GM12878 (cell line): ENCODE results near the gene MYOM1. TPM values are rescaled to one million over a fixed set of nuclear protein-coding genes. Genes with fewer than 3 reads are reported as not detected.

Experiments
- ATAC-seq: fragments of 200-7000 bp; cut with Tn5 transposase; 3 replicates; pipeline ENCODE4 v1.9.1; 2020; ENCODE audit warnings: mild to moderate bottlenecking, moderate library complexity
- BruUV-seq: library from RNA; stranded (reverse); fragments of 400-500 nt; replicated peaks from 2 replicates; lab custom pipeline; 2021; lab: Mats Ljungman, UMichigan
- CTCF ChIA-PET: fragments of 300-600 bp; sonication (Branson Sonifier 250); formaldehyde crosslinking; extraction: SDS; loops from one replicate; lab custom pipeline; 2021; ENCODE audit warnings: inconsistent platforms; lab: Yijun Ruan, JAX
- POLR2A ChIA-PET: fragments of 350-600 bp; formaldehyde crosslinking; extraction: SDS; loops from one replicate; lab custom pipeline; 2021; ENCODE audit warnings: inconsistent platforms; lab: Charles Lee
- RAD21 ChIA-PET: fragments of 300-600 bp; sonication (Branson Sonifier 250); formaldehyde crosslinking; loops from one replicate; lab custom pipeline; 2023; ENCODE audit warnings: antibody characterized with exemption; ENCODE audit not compliant: unreplicated experiment; lab: Charles Lee
- SMC1A ChIA-PET: fragments of 300-600 bp; sonication (Branson Sonifier 250); formaldehyde crosslinking; loops from one replicate; lab custom pipeline; 2023; ENCODE audit not compliant: unreplicated experiment, uncharacterized antibody; lab: Charles Lee
- DNase-seq: peaks from one replicate; pipeline ENCODE4 v3.0.0-alpha.2; 2011; ENCODE audit warnings: low read depth, low spot score
- FAIRE-seq: peaks from 3 replicates; lab custom pipeline; 2011; peaks lifted over from hg19 to GRCh38; lab: Jason Lieb, UNC
- H2AFZ ChIP-seq: 2 replicates; pipeline ENCODE4 v1.6.0; 2011; ENCODE audit warnings: low read depth, low read length, control low read depth; ENCODE audit not compliant: control insufficient read depth
- H3K27ac ChIP-seq: 2 replicates; pipeline ENCODE4 v1.5.1; 2011; ENCODE audit warnings: control low read depth; ENCODE audit not compliant: control insufficient read depth, insufficient read depth
- H3K27me3 ChIP-seq, 2 experiments: replicated peaks in 1 of 2; 2 replicates each; pipeline versions ENCODE4 v1.6.0 to v1.6.1; 2011; ENCODE audit warnings: low read length in 1 of 2; ENCODE audit not compliant: control insufficient read depth in 2 of 2, insufficient read depth in 2 of 2
- H3K36me3 ChIP-seq, 2 experiments: 2 replicates each; pipeline ENCODE4 v1.5.1; 2011; ENCODE audit warnings: low read length in 1 of 2; ENCODE audit not compliant: control insufficient read depth in 2 of 2, insufficient read depth in 2 of 2
- H3K4me1 ChIP-seq: 2 replicates; pipeline ENCODE4 v1.6.1; 2011; ENCODE audit warnings: mild to moderate bottlenecking, low read length, moderate library complexity, mixed read lengths; ENCODE audit not compliant: control insufficient read depth, insufficient read depth
- H3K4me2 ChIP-seq: 2 replicates; pipeline ENCODE4 v1.6.0; 2011; ENCODE audit warnings: control low read depth; ENCODE audit not compliant: control insufficient read depth, insufficient read depth
- H3K4me3 ChIP-seq: fragments of 200-600 bp; sonication (generic); 2 replicates; pipeline ENCODE4 v1.5.1; 2016
- H3K79me2 ChIP-seq: 2 replicates; pipeline ENCODE4 v1.6.0; 2011; ENCODE audit warnings: low read length; ENCODE audit not compliant: control insufficient read depth, insufficient read depth
- H3K9ac ChIP-seq: 2 replicates; pipeline ENCODE4 v1.8.0; 2011; ENCODE audit warnings: low read length, control low read depth, mixed read lengths; ENCODE audit not compliant: control insufficient read depth, insufficient read depth
- H3K9me3 ChIP-seq: replicated peaks from 3 replicates; pipeline ENCODE4 v1.5.1; 2011; ENCODE audit warnings: mild to moderate bottlenecking, low read length; ENCODE audit not compliant: control insufficient read depth, insufficient read depth
- H4K20me1 ChIP-seq: 2 replicates; pipeline ENCODE4 v1.6.0; 2011; ENCODE audit not compliant: control insufficient read depth, insufficient read depth
- BACH1 ChIP-seq: fragments of 450-650 bp; IDR thresholded peaks from 2 replicates; pipeline ENCODE4 v1.6.1; 2017; ENCODE audit warnings: mild to moderate bottlenecking, borderline replicate concordance
- BRCA1 ChIP-seq: IDR thresholded peaks from 2 replicates; pipeline ENCODE4 v1.6.1; 2011; ENCODE audit warnings: low read depth, low read length, improper control_type of control experiment
- CBFB ChIP-seq: IDR thresholded peaks from 2 replicates; pipeline ENCODE4 v1.6.1; 2016; ENCODE audit warnings: antibody characterized with exemption, low read depth
- CEBPB ChIP-seq, 2 experiments: fragments of 150-350 bp in 1 of 2; IDR thresholded peaks; 2 replicates each; pipeline ENCODE4 v1.6.1; 2012 to 2014; ENCODE audit warnings: low read depth in 2 of 2, low read length in 2 of 2, borderline replicate concordance in 1 of 2, inconsistent platforms in 1 of 2
- HDAC2 ChIP-seq: fragments of 200-600 bp; sonication (generic); IDR thresholded peaks from 2 replicates; pipeline ENCODE4 v1.6.1; 2017
- MYB ChIP-seq: fragments of 150-350 bp; IDR thresholded peaks from 2 replicates; pipeline ENCODE4 v1.6.1; 2014; ENCODE audit warnings: mild to moderate bottlenecking, low read depth, low read length, borderline replicate concordance
- NBN ChIP-seq: fragments of 450-650 bp; IDR thresholded peaks from 2 replicates; pipeline ENCODE4 v1.6.1; 2016
- NFXL1 ChIP-seq: fragments of 450-650 bp; IDR thresholded peaks from 2 replicates; pipeline ENCODE4 v1.6.1; 2017; ENCODE audit warnings: antibody characterized with exemption, mild to moderate bottlenecking, borderline replicate concordance
- NFYA ChIP-seq: IDR thresholded peaks from 2 replicates; pipeline ENCODE4 v1.6.1; 2011; ENCODE audit warnings: low read depth, mild to moderate bottlenecking, low read length, improper control_type of control experiment, borderline replicate concordance
- SREBF2 ChIP-seq: IDR thresholded peaks from 2 replicates; pipeline ENCODE4 v1.6.1; 2012; ENCODE audit warnings: mild to moderate bottlenecking, low read length
- TARDBP ChIP-seq: IDR thresholded peaks from 2 replicates; pipeline ENCODE4 v1.6.1; 2016; ENCODE audit warnings: borderline replicate concordance
- ZNF217 ChIP-seq: fragments of 450-650 bp; IDR thresholded peaks from 2 replicates; pipeline ENCODE4 v1.6.1; 2017; ENCODE audit warnings: antibody characterized with exemption, mild to moderate bottlenecking
- WGBS: methylation state at CpG from one replicate; pipeline ENCODE4 v1.1.6; 2016; ENCODE audit warnings: low lambda C conversion rate; ENCODE audit not compliant: insufficient replicate concordance, insufficient coverage; ENCODE audit errors: missing lambda C conversion rate; 5-methylcytosine and 5-hydroxymethylcytosine counted together
- in situ Hi-C: fragments of 300-500 bp; cut with MboI; formaldehyde crosslinking; loops from 9 replicates; pipeline ENCODE4 v1.14.3; 2018; ENCODE audit warnings: mixed read lengths
- intact Hi-C: fragments of 100-400 bp; cut with micrococcal nuclease; formaldehyde crosslinking; loops from one replicate; pipeline ENCODE4 v1.14.2; 2022; ENCODE audit not compliant: unreplicated experiment
- polyA plus RNA-seq, 11 experiments: library from polyadenylated mRNA; depleted of rRNA in 4 of 11; unstranded in 6 of 11; stranded (reverse) in 5 of 11; fragments of >200 nt; fragmentation: Nextera tagmentation in 4 of 11; fragmentation: Illumina TruSeq in 1 of 11; extraction: Ambion mirVana in 4 of 11; extraction: Trizol in 1 of 11; gene quantifications; 1 replicate in 1 of 11; 2 replicates in 10 of 11; pipeline versions ENCODE4 v1.2.1 to v1.2.3, GENCODE V29; 2011 to 2016; ENCODE audit warnings: inconsistent platforms in 2 of 11, missing spikeins in 2 of 11, low read depth in 1 of 11
- total RNA-seq, 4 experiments: library from RNA; depleted of rRNA in 3 of 4; stranded (reverse); fragments of >200 nt in 3 of 4; fragmentation: Illumina TruSeq in 1 of 4; extraction: Trizol in 1 of 4; gene quantifications; 2 replicates each; pipeline versions ENCODE4 v1.2.1 to v1.2.3, GENCODE V29; 2013 to 2021
- TF ChIP-seq, protein P1 (sequence below), 3 experiments: IDR thresholded peaks in 2 of 3; conservative IDR thresholded peaks in 1 of 3; 2 replicates each; pipeline ENCODE4 v1.5.1; 2011; ENCODE audit warnings: low read depth in 3 of 3, low read length in 3 of 3, mild to moderate bottlenecking in 3 of 3, control low read depth in 2 of 3, moderate library complexity in 2 of 3, inconsistent platforms in 1 of 3, mixed read lengths in 1 of 3; ENCODE audit not compliant: control insufficient read depth in 2 of 3, insufficient read depth in 1 of 3; ENCODE audit errors: extremely low read depth in 1 of 3
- TF ChIP-seq, protein P2 (sequence below): fragments of 150-350 bp; IDR thresholded peaks from 2 replicates; pipeline ENCODE4 v1.6.1; 2016; ENCODE audit warnings: low read depth, low read length
- TF ChIP-seq, protein P3 (sequence below): IDR thresholded peaks from 2 replicates; pipeline ENCODE4 v1.6.1; 2012; ENCODE audit warnings: low read depth, low read length, improper control_type of control experiment

MYOM1 gene
- total and polyA plus RNA-seq, 10 of the 15 experiments (the other 5 are each of a cell fraction or from before 2014, with no cell fraction given) = 0.06 to 1.0 (median 0.57) TPM

DNA sequence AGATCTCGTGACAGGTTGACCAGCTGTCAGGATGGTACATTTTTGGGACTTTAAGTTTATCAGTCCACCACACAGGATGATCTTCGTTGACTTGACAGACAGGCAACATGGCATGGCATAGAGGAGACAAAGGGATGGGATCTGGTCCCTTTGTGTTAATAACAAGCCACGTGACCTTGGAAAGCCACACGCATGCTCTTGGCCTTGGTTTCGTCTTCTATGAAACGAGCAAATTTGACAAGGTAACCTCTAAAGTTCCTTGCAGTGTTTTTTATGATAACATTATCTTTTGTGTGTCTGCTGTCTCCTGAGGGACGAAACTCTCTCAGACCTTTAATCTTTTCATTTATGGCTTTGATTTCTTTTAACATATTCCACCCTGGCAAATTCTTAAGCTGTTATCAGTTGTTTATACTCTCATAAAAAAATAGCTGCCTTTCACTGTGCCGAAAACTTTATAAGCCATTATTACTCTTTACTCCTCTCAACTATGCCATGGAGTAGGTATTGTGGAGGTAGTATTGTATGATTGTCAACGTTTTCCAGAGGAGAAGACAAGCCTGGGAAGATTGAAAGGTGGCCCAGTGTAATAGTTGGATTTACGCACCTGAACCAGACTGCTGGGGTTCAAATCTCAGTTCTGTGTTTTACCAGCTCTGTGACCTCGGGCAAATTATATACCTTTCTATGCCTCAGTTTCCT, 81.3 kb downstream of the MYOM1 start:
- Histone ChIP-seq H4K20me1 (no peaks in the 10 kb centered on the region), H3K36me3 (no peaks in the 10 kb centered on the region), H3K4me1 (no peaks in the 10 kb centered on the region), H2AFZ (no peak overlapping the region), H3K4me2 (no peak overlapping the region), H3K27ac (no peak overlapping the region), H3K79me2 (no peaks in the 10 kb centered on the region), H3K9ac (no peak overlapping the region), H3K27me3 (no peaks in the 10 kb centered on the region), H3K4me3 (no peak overlapping the region), H3K9me3 (no peaks in the 10 kb centered on the region; the same call in 2 of the 3 replicates)
- FAIRE-seq (no peak), ATAC-seq (no peak), DNase-seq (no peak)
- RAD21 ChIA-PET = no interaction called here
- intact Hi-C loops (no loop called here), in situ Hi-C loops (loop anchor here (10.0 kb wide), 1 partner anchor 204 kb away; no protein-coding TSS in a partner anchor)
- POLR2A ChIA-PET = no interaction called here
- no TSS peak for BruUV-seq
- CTCF ChIA-PET = interaction anchor here (1.1 to 1.5 kb wide), 3 partner anchors 9 to 13 kb away, joined by 4 to 8 read pairs (median 4); no protein-coding TSS in a partner anchor
- 60% methylated on average over 11 of the region's 11 CpGs for WGBS
- SMC1A ChIA-PET = no interaction called here
- TF ChIP-seq, protein P1, sequence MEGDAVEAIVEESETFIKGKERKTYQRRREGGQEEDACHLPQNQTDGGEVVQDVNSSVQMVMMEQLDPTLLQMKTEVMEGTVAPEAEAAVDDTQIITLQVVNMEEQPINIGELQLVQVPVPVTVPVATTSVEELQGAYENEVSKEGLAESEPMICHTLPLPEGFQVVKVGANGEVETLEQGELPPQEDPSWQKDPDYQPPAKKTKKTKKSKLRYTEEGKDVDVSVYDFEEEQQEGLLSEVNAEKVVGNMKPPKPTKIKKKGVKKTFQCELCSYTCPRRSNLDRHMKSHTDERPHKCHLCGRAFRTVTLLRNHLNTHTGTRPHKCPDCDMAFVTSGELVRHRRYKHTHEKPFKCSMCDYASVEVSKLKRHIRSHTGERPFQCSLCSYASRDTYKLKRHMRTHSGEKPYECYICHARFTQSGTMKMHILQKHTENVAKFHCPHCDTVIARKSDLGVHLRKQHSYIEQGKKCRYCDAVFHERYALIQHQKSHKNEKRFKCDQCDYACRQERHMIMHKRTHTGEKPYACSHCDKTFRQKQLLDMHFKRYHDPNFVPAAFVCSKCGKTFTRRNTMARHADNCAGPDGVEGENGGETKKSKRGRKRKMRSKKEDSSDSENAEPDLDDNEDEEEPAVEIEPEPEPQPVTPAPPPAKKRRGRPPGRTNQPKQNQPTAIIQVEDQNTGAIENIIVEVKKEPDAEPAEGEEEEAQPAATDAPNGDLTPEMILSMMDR (IDR thresholded peaks at IDR 0.05 in 2 of 3, conservative IDR thresholded peaks at IDR 0.05 in 1 of 3; ENCODE audit: control insufficient read depth in 2 of 3, extremely low read depth in 1 of 3, insufficient read depth in 1 of 3, low read depth in 3 of 3, low read length in 3 of 3) = no peak
- no peak for TF ChIP-seq CBFB
- no peak for TF ChIP-seq BRCA1
- no peak for TF ChIP-seq BACH1
- TF ChIP-seq CEBPB (IDR thresholded peaks at IDR 0.05; ENCODE audit: borderline replicate concordance in 1 of 2, low read depth in 2 of 2, low read length in 2 of 2) = no peak
- TF ChIP-seq SREBF2 = no peak
- TF ChIP-seq MYB = no peak
- TF ChIP-seq ZNF217 = no peak
- TF ChIP-seq NFYA = no peak
- TF ChIP-seq, protein P2, sequence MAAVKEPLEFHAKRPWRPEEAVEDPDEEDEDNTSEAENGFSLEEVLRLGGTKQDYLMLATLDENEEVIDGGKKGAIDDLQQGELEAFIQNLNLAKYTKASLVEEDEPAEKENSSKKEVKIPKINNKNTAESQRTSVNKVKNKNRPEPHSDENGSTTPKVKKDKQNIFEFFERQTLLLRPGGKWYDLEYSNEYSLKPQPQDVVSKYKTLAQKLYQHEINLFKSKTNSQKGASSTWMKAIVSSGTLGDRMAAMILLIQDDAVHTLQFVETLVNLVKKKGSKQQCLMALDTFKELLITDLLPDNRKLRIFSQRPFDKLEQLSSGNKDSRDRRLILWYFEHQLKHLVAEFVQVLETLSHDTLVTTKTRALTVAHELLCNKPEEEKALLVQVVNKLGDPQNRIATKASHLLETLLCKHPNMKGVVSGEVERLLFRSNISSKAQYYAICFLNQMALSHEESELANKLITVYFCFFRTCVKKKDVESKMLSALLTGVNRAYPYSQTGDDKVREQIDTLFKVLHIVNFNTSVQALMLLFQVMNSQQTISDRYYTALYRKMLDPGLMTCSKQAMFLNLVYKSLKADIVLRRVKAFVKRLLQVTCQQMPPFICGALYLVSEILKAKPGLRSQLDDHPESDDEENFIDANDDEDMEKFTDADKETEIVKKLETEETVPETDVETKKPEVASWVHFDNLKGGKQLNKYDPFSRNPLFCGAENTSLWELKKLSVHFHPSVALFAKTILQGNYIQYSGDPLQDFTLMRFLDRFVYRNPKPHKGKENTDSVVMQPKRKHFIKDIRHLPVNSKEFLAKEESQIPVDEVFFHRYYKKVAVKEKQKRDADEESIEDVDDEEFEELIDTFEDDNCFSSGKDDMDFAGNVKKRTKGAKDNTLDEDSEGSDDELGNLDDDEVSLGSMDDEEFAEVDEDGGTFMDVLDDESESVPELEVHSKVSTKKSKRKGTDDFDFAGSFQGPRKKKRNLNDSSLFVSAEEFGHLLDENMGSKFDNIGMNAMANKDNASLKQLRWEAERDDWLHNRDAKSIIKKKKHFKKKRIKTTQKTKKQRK = no peak
- TF ChIP-seq HDAC2 = no peak
- TF ChIP-seq TARDBP = no peak
- TF ChIP-seq, protein P3, sequence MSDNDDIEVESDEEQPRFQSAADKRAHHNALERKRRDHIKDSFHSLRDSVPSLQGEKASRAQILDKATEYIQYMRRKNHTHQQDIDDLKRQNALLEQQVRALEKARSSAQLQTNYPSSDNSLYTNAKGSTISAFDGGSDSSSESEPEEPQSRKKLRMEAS = no peak
- no peak for TF ChIP-seq NFXL1
- TF ChIP-seq NBN = no peak
